NCI-H2107 treated with DMSO at 0.1 percent for 48 hours (cell line): ENCODE data around the gene HAX1.
A peak's percentile ranks its signal among the peaks of the same experiment; 100 is the strongest.

Experiments used
- DNase-seq: peaks from one replicate; lab custom pipeline; 2025; ENCODE audit not compliant: unreplicated experiment; lab: John Stamatoyannopoulos, UW

HAX1 gene

GRCh38 chr1:154324669-154325582, 52.5 kb downstream of the HAX1 start, which contains the start of gene ATP8B2:
Gene ATP8B2 (plus strand): TSS chr1:154325525. CDS start chr1:154328142, 2,617 bp downstream.
- DNase-seq, result peak; percentile 75
